Neuronal stem cell (in vitro differentiated cells): ENCODE data around the gene PCDHA6.
"Not testable (repeated sequence)": the region's sequence is repeated elsewhere in the genome, so short reads cannot be mapped to it uniquely, and the experiment has no call there.

ENCODE experiments used
- DNase-seq: peaks from one replicate; pipeline ENCODE4 v3.0.0-alpha.2; 2013; ENCODE audit warnings: low spot score
- H2AFZ ChIP-seq: one replicate; pipeline ENCODE4 v1.6.1; 2013; ENCODE audit warnings: mild to moderate bottlenecking, low read length, inconsistent platforms
- H2AK5ac ChIP-seq: 2 replicates; pipeline ENCODE4 v1.6.1; 2013; ENCODE audit warnings: low read depth, mild to moderate bottlenecking, inconsistent platforms, low read length, moderate library complexity, mixed read lengths
- H2BK120ac ChIP-seq: 2 replicates; pipeline ENCODE4 v1.6.1; 2013; ENCODE audit warnings: low read depth, mild to moderate bottlenecking, inconsistent platforms, low read length, moderate library complexity, mixed read lengths
- H2BK12ac ChIP-seq: one replicate; pipeline ENCODE4 v1.6.1; 2013; ENCODE audit warnings: low read length, inconsistent platforms
- H2BK15ac ChIP-seq: 2 replicates; pipeline ENCODE4 v1.6.1; 2013; ENCODE audit warnings: mild to moderate bottlenecking, low read length, inconsistent platforms, mixed read lengths
- H2BK5ac ChIP-seq: one replicate; pipeline ENCODE4 v1.6.1; 2013; ENCODE audit warnings: inconsistent platforms, mild to moderate bottlenecking, low read length, moderate library complexity
- H3K14ac ChIP-seq: one replicate; pipeline ENCODE4 v1.6.1; 2013; ENCODE audit warnings: low read length, inconsistent platforms
- H3K18ac ChIP-seq: 2 replicates; pipeline ENCODE4 v1.6.1; 2013; ENCODE audit warnings: low read length, inconsistent platforms
- H3K23ac ChIP-seq: 2 replicates; pipeline ENCODE4 v1.6.1; 2013; ENCODE audit warnings: low read depth, mild to moderate bottlenecking, mixed read lengths, low read length, inconsistent platforms; ENCODE audit not compliant: poor library complexity
- H3K27ac ChIP-seq: replicated peaks from 3 replicates; pipeline ENCODE4 v1.5.1; 2013; ENCODE audit warnings: low read length, inconsistent platforms
- H3K27me3 ChIP-seq, 3 experiments: 2 replicates each; pipeline ENCODE4 v1.6.1; 2013; ENCODE audit warnings: low read length in 3 of 3, mild to moderate bottlenecking in 2 of 3, inconsistent platforms in 1 of 3, low read depth in 1 of 3, mixed read lengths in 1 of 3, moderate library complexity in 1 of 3; ENCODE audit not compliant: control insufficient read depth in 3 of 3, insufficient read depth in 3 of 3
- H3K36me3 ChIP-seq, 2 donors: replicated peaks in 1 of 2; 2 replicates each; pipeline ENCODE4 v1.6.1; 2013; ENCODE audit warnings: low read length in 2 of 2; ENCODE audit not compliant: control insufficient read depth in 2 of 2, insufficient read depth in 2 of 2
- H3K4ac ChIP-seq: 2 replicates; pipeline ENCODE4 v1.6.1; 2013; ENCODE audit warnings: inconsistent platforms, mild to moderate bottlenecking, low read length, moderate library complexity
- H3K4me1 ChIP-seq, 2 donors: 1 replicate in 1 of 2; 2 replicates in 1 of 2; pipeline ENCODE4 v1.6.1; 2013; ENCODE audit warnings: low read length in 2 of 2, low read depth in 1 of 2; ENCODE audit not compliant: control insufficient read depth in 2 of 2, insufficient read depth in 1 of 2
- H3K4me2 ChIP-seq: one replicate; pipeline ENCODE4 v1.6.1; 2013; ENCODE audit warnings: mild to moderate bottlenecking, low read length, inconsistent platforms; ENCODE audit not compliant: insufficient read depth, poor library complexity, severe bottlenecking
- H3K4me3 ChIP-seq, 2 donors: 2 replicates each; pipeline ENCODE4 v1.5.1; 2013; ENCODE audit warnings: low read length in 2 of 2, mild to moderate bottlenecking in 2 of 2, inconsistent platforms in 1 of 2, moderate library complexity in 1 of 2
- H3K79me1 ChIP-seq: one replicate; pipeline ENCODE4 v1.6.1; 2013; ENCODE audit warnings: low read depth, mild to moderate bottlenecking, inconsistent platforms, low read length, moderate library complexity
- H3K9ac ChIP-seq: one replicate; pipeline ENCODE4 v1.6.1; 2013; ENCODE audit warnings: mild to moderate bottlenecking, low read depth, low read length, inconsistent platforms; ENCODE audit not compliant: poor library complexity
- H3K9me3 ChIP-seq, 2 donors: replicated peaks in 1 of 2; 2 replicates each; pipeline versions ENCODE3 to v1.6.1; 2013; ENCODE audit warnings: low read length in 2 of 2, mild to moderate bottlenecking in 2 of 2, inconsistent platforms in 1 of 2, low read depth in 1 of 2, mixed read lengths in 1 of 2, moderate library complexity in 1 of 2; ENCODE audit not compliant: control insufficient read depth in 2 of 2, insufficient read depth in 1 of 2
- H4K8ac ChIP-seq: one replicate; pipeline ENCODE4 v1.6.1; 2013; ENCODE audit warnings: low read depth, mild to moderate bottlenecking, inconsistent platforms, low read length, moderate library complexity
- H4K91ac ChIP-seq: one replicate; pipeline ENCODE4 v1.6.1; 2013; ENCODE audit warnings: low read length, low read depth, mild to moderate bottlenecking, inconsistent platforms; ENCODE audit not compliant: poor library complexity
- WGBS, 2 donors: extraction: QIAGEN DNeasy Blood & Tissue Kit; methylation state at CpG; one replicate each; pipeline ENCODE4 v1.1.7; 2013; ENCODE audit warnings: missing lambda C conversion rate in 2 of 2, mixed read lengths in 1 of 2; ENCODE audit not compliant: insufficient read length in 2 of 2, insufficient replicate concordance in 1 of 2; ENCODE audit errors: extremely low coverage in 2 of 2; 5-methylcytosine and 5-hydroxymethylcytosine counted together

The PCDHA6 gene

GRCh38 chr5:140787849-140788504, 39.8 kb upstream of the PCDHA6 start:
- H3K4ac ChIP-seq, H2AFZ ChIP-seq, H3K18ac ChIP-seq, DNase-seq, H3K9ac ChIP-seq, H3K27ac ChIP-seq, H4K91ac ChIP-seq, H3K4me1 ChIP-seq, H2BK5ac ChIP-seq, H2AK5ac ChIP-seq, H2BK15ac ChIP-seq, H3K36me3 ChIP-seq, H2BK120ac ChIP-seq, H3K79me1 ChIP-seq, H2BK12ac ChIP-seq, H3K27me3 ChIP-seq, H3K4me2 ChIP-seq: not testable (repeated sequence)
- Histone ChIP-seq H3K23ac (peak overlapping the region; percentile 73), H4K8ac (peak overlapping the region; percentile 17), H3K4me3 (peak overlapping the region in 1 of 2 donors; percentile 61), H3K9me3 (peaks cover 22 to 34% of the 10 kb centered on the region in 2 donors), H3K14ac (peak overlapping the region; percentile 21)
- WGBS, 2 donors = no CpG with 5 or more reads among the region's 70 CpGs

- H3K9me3 ChIP-seq = peaks cover 30 to 48% of the 10 kb centered on the region in 2 donors
- DNase-seq = no peak
- WGBS, 2 donors = no CpG with 5 or more reads among the region's 2 CpGs
Observed at GRCh38 chr5:140791089-140791488, 36.7 kb upstream of the PCDHA6 start.

GRCh38 chr5:140794595-140795258, 33.0 kb upstream of the PCDHA6 start, which contains the start of gene PCDHA2:
TSS of gene PCDHA2 (plus strand) at chr5:140794852.
- Histone ChIP-seq H4K8ac (no peak within 1 kb of the TSS), H2AK5ac (no peak within 1 kb of the TSS), H2AFZ (no peak within 1 kb of the TSS), H3K4ac (no peak within 1 kb of the TSS), H3K23ac (no peak within 1 kb of the TSS), H4K91ac (no peak within 1 kb of the TSS), H3K18ac (no peak within 1 kb of the TSS), H2BK12ac (no peak within 1 kb of the TSS), H3K27ac (no peak within 1 kb of the TSS), H3K79me1 (peaks cover 3% of the 10 kb centered on the region), H3K4me1 (no peaks in the 10 kb centered on the region), H2BK5ac (no peak within 1 kb of the TSS), H3K9me3 (peaks cover 24 to 41% of the 10 kb centered on the region in 2 donors), H3K14ac (no peak within 1 kb of the TSS), H3K27me3 (no peaks in the 10 kb centered on the region), H2BK15ac (no peak within 1 kb of the TSS), H3K36me3 (peaks cover 0 to 8% of the 10 kb centered on the region in 2 donors), H3K4me2 (no peak within 1 kb of the TSS), H3K4me3 (peak within 1 kb of the TSS in 1 of 2 donors; percentile 73), H3K9ac (no peak within 1 kb of the TSS), H2BK120ac (no peak within 1 kb of the TSS)
- no peak for DNase-seq
- WGBS, 2 donors = no CpG with 5 or more reads among the region's 27 CpGs

More at GRCh38 chr5:140791089-140791488, 36.7 kb upstream of the PCDHA6 start:
- no peak overlapping the region for H2BK5ac ChIP-seq
- no peak overlapping the region for H2BK15ac ChIP-seq
- H3K36me3 ChIP-seq = peaks cover 0 to 3% of the 10 kb centered on the region in 2 donors
- no peak overlapping the region for H2BK12ac ChIP-seq
- no peak overlapping the region for H3K18ac ChIP-seq
- no peak overlapping the region for H3K9ac ChIP-seq
- no peak overlapping the region for H3K4me3 ChIP-seq
- no peaks in the 10 kb centered on the region for H3K79me1 ChIP-seq
- no peak overlapping the region for H4K8ac ChIP-seq
- no peak overlapping the region for H3K4me2 ChIP-seq
- no peaks in the 10 kb centered on the region for H3K4me1 ChIP-seq
- no peak overlapping the region for H2AFZ ChIP-seq
- no peak overlapping the region for H3K23ac ChIP-seq
- no peak overlapping the region for H2AK5ac ChIP-seq
- H4K91ac ChIP-seq = no peak overlapping the region
- no peak overlapping the region for H3K27ac ChIP-seq
- H2BK120ac ChIP-seq = no peak overlapping the region
- no peaks in the 10 kb centered on the region for H3K27me3 ChIP-seq
- no peak overlapping the region for H3K4ac ChIP-seq
- no peak overlapping the region for H3K14ac ChIP-seq

- Histone ChIP-seq H3K9me3 (peaks cover 24 to 44% of the 10 kb centered on the region in 2 donors), H2BK120ac (no peak overlapping the region), H3K79me1 (peaks cover 3% of the 10 kb centered on the region), H2AK5ac (no peak overlapping the region), H2BK12ac (no peak overlapping the region), H3K4me1 (no peaks in the 10 kb centered on the region), H3K4me3 (peak overlapping the region in 1 of 2 donors; percentile 73), H3K36me3 (peaks cover 0 to 8% of the 10 kb centered on the region in 2 donors), H2AFZ (no peak overlapping the region), H2BK15ac (no peak overlapping the region), H3K4ac (no peak overlapping the region), H3K27ac (no peak overlapping the region), H4K91ac (no peak overlapping the region), H3K18ac (no peak overlapping the region), H4K8ac (no peak overlapping the region), H3K14ac (no peak overlapping the region), H3K9ac (no peak overlapping the region), H2BK5ac (no peak overlapping the region), H3K23ac (no peak overlapping the region), H3K27me3 (no peaks in the 10 kb centered on the region), H3K4me2 (no peak overlapping the region)
- WGBS, 2 donors = no CpG with 5 or more reads among the region's 15 CpGs
- DNase-seq = no peak
Observed at GRCh38 chr5:140795259-140795641, 32.5 kb upstream of the PCDHA6 start.
